Endothelial cell of umbilical vein (primary cell): ENCODE data around the gene GSTCD. TPM values are rescaled to one million over a fixed set of nuclear protein-coding genes. Genes with fewer than 3 reads are reported as not detected.
A peak's percentile ranks its signal among the peaks of the same experiment; 100 is the strongest.
"Not testable (repeated sequence)": the region's sequence is repeated elsewhere in the genome, so short reads cannot be mapped to it uniquely, and the experiment has no call there.

Experiments used
- BruUV-seq: library from RNA; stranded (reverse); fragments of 400-500 nt; replicated peaks from 2 replicates; lab custom pipeline; 2021; lab: Mats Ljungman, UMichigan
- CTCF ChIA-PET: fragments of 300-600, 350-600 bp; sonication (Branson Sonifier 250); formaldehyde crosslinking; loops from one replicate; lab custom pipeline; 2021; ENCODE audit warnings: antibody characterized with exemption, inconsistent platforms; lab: Charles Lee
- POLR2A ChIA-PET: fragments of 300-600, 350-600 bp; sonication (Branson Sonifier 250); formaldehyde crosslinking; loops from one replicate; lab custom pipeline; 2021; ENCODE audit warnings: antibody characterized with exemption, inconsistent platforms; lab: Charles Lee
- DNase-seq: peaks from one replicate; pipeline ENCODE4 v3.0.0-alpha.2; 2011; ENCODE audit warnings: low read depth, low spot score
- FAIRE-seq: peaks from 2 replicates; lab custom pipeline; 2011; peaks lifted over from hg19 to GRCh38; lab: Jason Lieb, UNC
- H2AFZ ChIP-seq: 2 replicates; pipeline ENCODE4 v1.6.0; 2012; ENCODE audit warnings: low read depth, low read length, control low read depth, inconsistent platforms
- H3K27ac ChIP-seq: 2 replicates; pipeline ENCODE4 v1.5.1; 2011; ENCODE audit warnings: low read depth, mild to moderate bottlenecking, control low read depth, low read length, moderate library complexity; ENCODE audit not compliant: insufficient read depth
- H3K27me3 ChIP-seq, 2 experiments: 2 replicates each; pipeline versions ENCODE4 v1.6.0 to v1.6.1; 2011; ENCODE audit warnings: low read length in 2 of 2, mixed read lengths in 1 of 2; ENCODE audit not compliant: control insufficient read depth in 2 of 2, insufficient read depth in 2 of 2
- H3K36me3 ChIP-seq, 2 experiments: 2 replicates in 1 of 2; 3 replicates in 1 of 2; pipeline ENCODE4 v1.5.1; 2011; ENCODE audit warnings: low read length in 2 of 2, mild to moderate bottlenecking in 1 of 2, moderate library complexity in 1 of 2; ENCODE audit not compliant: control insufficient read depth in 2 of 2, insufficient read depth in 2 of 2; ENCODE audit errors: extremely low read depth in 1 of 2
- H3K4me1 ChIP-seq: 3 replicates; pipeline ENCODE4 v1.5.1; 2011; ENCODE audit warnings: mild to moderate bottlenecking, low read length; ENCODE audit not compliant: control insufficient read depth, insufficient read depth; ENCODE audit errors: extremely low read depth
- H3K4me2 ChIP-seq: 2 replicates; pipeline ENCODE4 v1.6.1; 2011; ENCODE audit warnings: low read length, control low read depth, mixed read lengths; ENCODE audit not compliant: insufficient read depth
- H3K4me3 ChIP-seq, 3 experiments: fragments of 200-600 bp in 1 of 3; sonication (generic), shearing (Covaris generic) in 1 of 3; replicated peaks in 1 of 3; 2 replicates each; pipeline ENCODE4 v1.5.1; 2011 to 2016; ENCODE audit warnings: control low read depth in 3 of 3, low read length in 3 of 3, mild to moderate bottlenecking in 2 of 3, inconsistent platforms in 1 of 3, low read depth in 1 of 3, moderate library complexity in 1 of 3; ENCODE audit not compliant: insufficient read depth in 1 of 3
- H3K79me2 ChIP-seq: 2 replicates; pipeline ENCODE4 v1.6.0; 2012; ENCODE audit warnings: low read length, inconsistent platforms; ENCODE audit not compliant: control insufficient read depth, insufficient read depth
- H3K9ac ChIP-seq: replicated peaks from 2 replicates; pipeline ENCODE3; 2011; ENCODE audit warnings: low read length, control low read depth; ENCODE audit not compliant: insufficient read depth; ENCODE audit errors: extremely low read depth
- H3K9me1 ChIP-seq: replicated peaks from 3 replicates; pipeline ENCODE4 v1.6.0; 2011; ENCODE audit warnings: mild to moderate bottlenecking, low read length; ENCODE audit not compliant: control insufficient read depth, insufficient read depth; ENCODE audit errors: extremely low read depth
- H3K9me3 ChIP-seq: replicated peaks from 2 replicates; pipeline ENCODE4 v1.5.1; 2012; ENCODE audit warnings: low read length, inconsistent platforms; ENCODE audit not compliant: control insufficient read depth, insufficient read depth
- H4K20me1 ChIP-seq: replicated peaks from 2 replicates; pipeline ENCODE3; 2011; ENCODE audit warnings: mild to moderate bottlenecking, low read length; ENCODE audit not compliant: control insufficient read depth, insufficient read depth; ENCODE audit errors: extremely low read depth
- FOS ChIP-seq: IDR thresholded peaks from 2 replicates; pipeline ENCODE4 v1.6.1; 2011; ENCODE audit warnings: mild to moderate bottlenecking, low read length, moderate library complexity, borderline replicate concordance; ENCODE audit not compliant: insufficient read depth
- GATA2 ChIP-seq: IDR thresholded peaks from 2 replicates; pipeline ENCODE4 v1.7.0; 2011; ENCODE audit warnings: low read depth, mild to moderate bottlenecking, moderate library complexity, mixed read lengths, low read length; ENCODE audit not compliant: insufficient read length, insufficient read depth
- JUN ChIP-seq: IDR thresholded peaks from 2 replicates; pipeline ENCODE4 v1.6.1; 2011; ENCODE audit warnings: borderline replicate concordance, low read depth; ENCODE audit not compliant: insufficient read length, insufficient read depth
- MAX ChIP-seq: IDR thresholded peaks from 2 replicates; pipeline ENCODE4 v1.6.1; 2011; ENCODE audit not compliant: insufficient read depth, insufficient read length
- MYC ChIP-seq: IDR thresholded peaks from one replicate; pipeline ENCODE4 v1.6.1; 2011; ENCODE audit warnings: mild to moderate bottlenecking, low read depth, low read length
- POLR2AphosphoS5 ChIP-seq: IDR thresholded peaks from 2 replicates; pipeline ENCODE4 v1.6.1; 2012; ENCODE audit warnings: low read depth, mild to moderate bottlenecking, control low read depth, low read length, moderate library complexity; ENCODE audit not compliant: insufficient read depth
- dilution Hi-C: fragments of 300-500 bp; cut with MboI; formaldehyde crosslinking; loops from one replicate; pipeline ENCODE4 v1.15.0; 2019; ENCODE audit warnings: low sequenced_read_pairs; ENCODE audit not compliant: extremely low pct_ligation_motif_present
- intact Hi-C: fragments of 100-400 bp; cut with micrococcal nuclease; formaldehyde crosslinking; loops from one replicate; pipeline ENCODE4 v1.10.0; 2022
- polyA plus RNA-seq, 4 experiments: library from polyadenylated mRNA; depleted of rRNA in 3 of 4; stranded (reverse) in 3 of 4; unstranded in 1 of 4; fragments of >200 nt; gene quantifications; 2 replicates each; pipeline versions ENCODE4 v1.2.1 to v1.2.3, GENCODE V29; 2011 to 2012; ENCODE audit warnings: missing spikeins in 1 of 4
- total RNA-seq: library from RNA; stranded (reverse); gene quantifications from 2 replicates; pipeline ENCODE4 v1.2.3, GENCODE V29; 2021

The GSTCD gene
- total and polyA plus RNA-seq, 2 donors (not counting 3 experiments of a cell fraction or from before 2014, with no cell fraction given), result 3.3 to 11.3 TPM

GRCh38 chr4:105765690-105766407 lies 57.3 kb downstream of the GSTCD start:
- Histone ChIP-seq H3K27ac (peak overlapping the region; percentile 24), H3K9ac (no peak overlapping the region), H3K79me2 (no peaks in the 10 kb centered on the region), H3K4me3 (no peak overlapping the region), H2AFZ (no peak overlapping the region), H3K9me1 (no peaks in the 10 kb centered on the region), H3K4me1 (peaks cover 7% of the 10 kb centered on the region), H3K4me2 (no peak overlapping the region), H3K27me3 (no peaks in the 10 kb centered on the region), H3K9me3 (no peaks in the 10 kb centered on the region), H4K20me1 (no peaks in the 10 kb centered on the region), H3K36me3 (no peaks in the 10 kb centered on the region)
- TF ChIP-seq POLR2AphosphoS5, result no peak
- peak; percentile 86 for TF ChIP-seq FOS
- TF ChIP-seq MAX, result no peak
- TF ChIP-seq MYC, result no peak
- peak; percentile 84 for TF ChIP-seq JUN
- TF ChIP-seq GATA2, result peak; percentile 22
- ChIA-PET CTCF (interaction anchor here (1.1 to 1.5 kb wide), 3 partner anchors 14 to 55 kb away, joined by 3 to 4 read pairs (median 3); no protein-coding TSS in a partner anchor), POLR2A (no interaction called here)
- intact Hi-C loops, result loop anchor here (1.0 kb wide), 1 partner anchor 225 kb away; no protein-coding TSS in a partner anchor
- BruUV-seq, result no TSS peak
- peak; percentile 83 for DNase-seq
- dilution Hi-C loops, result no loop called here
- peak; percentile 91 for FAIRE-seq

- POLR2A ChIA-PET, result no interaction called here
- Histone ChIP-seq H3K27me3 (no peaks in the 10 kb centered on the region), H3K9me1 (no peaks in the 10 kb centered on the region), H3K9me3 (no peaks in the 10 kb centered on the region), H3K4me2 (no peak overlapping the region), H3K9ac (no peak overlapping the region), H4K20me1 (no peaks in the 10 kb centered on the region), H3K79me2 (no peaks in the 10 kb centered on the region), H3K27ac (no peak overlapping the region), H3K4me1 (peaks cover 7% of the 10 kb centered on the region), H3K4me3 (no peak overlapping the region), H3K36me3 (no peaks in the 10 kb centered on the region), H2AFZ (no peak overlapping the region)
- no peak for DNase-seq
- no peak for FAIRE-seq
- CTCF ChIA-PET, result interaction anchor here (1.1 to 1.2 kb wide), 2 partner anchors 8 to 16 kb away, joined by 3 read pairs; no protein-coding TSS in a partner anchor
- BruUV-seq, result no TSS peak
- dilution Hi-C loops, result no loop called here
- TF ChIP-seq MAX (no peak), FOS (no peak)
- intact Hi-C loops, result no loop called here
Observed at GRCh38 chr4:105767579-105767978, 59.0 kb downstream of the GSTCD start.

- POLR2A ChIA-PET, BruUV-seq, H3K4me1 ChIP-seq, H4K20me1 ChIP-seq, H3K4me2 ChIP-seq, dilution Hi-C loops, H3K9ac ChIP-seq, H3K79me2 ChIP-seq, CTCF ChIA-PET, H3K4me3 ChIP-seq, FAIRE-seq, H3K9me1 ChIP-seq, intact Hi-C loops, DNase-seq, H3K27ac ChIP-seq, H3K27me3 ChIP-seq, H2AFZ ChIP-seq, H3K9me3 ChIP-seq, H3K36me3 ChIP-seq: not testable (repeated sequence)
Observed at GRCh38 chr4:105770524-105770923, 61.9 kb downstream of the GSTCD start.
